NCI-H1092 (cell line): ENCODE results near the gene ADARB2.

Source experiments
- DNase-seq: peaks from one replicate; lab custom pipeline; 2025; lab: John Stamatoyannopoulos, UW

The ADARB2 gene

GRCh38 chr10:1663226-1663625 lies 74.1 kb downstream of the ADARB2 start:
- DNase-seq, result no peak

- DNase-seq, result no peak
Measured at GRCh38 chr10:1662438-1663025, 74.8 kb downstream of the ADARB2 start.

DNA sequence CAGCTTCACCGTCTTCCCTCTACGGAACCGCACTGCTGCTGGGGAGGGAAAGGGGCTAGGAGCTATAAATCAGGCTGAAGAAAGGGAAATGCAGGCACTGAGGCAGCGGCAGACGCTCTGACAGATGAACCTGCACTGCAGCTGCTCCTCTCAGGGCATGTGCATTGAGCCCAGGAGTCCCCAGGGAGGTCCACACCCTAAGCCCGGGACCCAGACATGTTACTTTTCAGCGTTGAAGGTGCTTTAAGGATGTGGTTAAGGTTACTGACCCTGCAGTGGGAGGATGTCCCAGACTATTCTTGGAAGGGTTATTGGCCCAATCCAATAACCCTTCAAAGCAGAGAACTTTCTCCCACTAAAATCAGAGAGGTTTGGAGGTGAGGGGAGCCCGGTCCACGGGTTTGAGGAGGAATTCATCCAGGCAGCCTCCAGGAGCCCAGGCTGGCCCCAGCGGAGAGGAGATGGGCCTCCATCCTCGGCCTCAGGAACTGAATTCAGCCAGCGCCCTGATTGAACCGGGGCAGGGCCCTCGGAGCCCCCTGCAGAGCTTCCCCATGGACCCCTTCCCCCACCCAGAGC lies 75.4 kb downstream of the ADARB2 start:
- DNase-seq, result no peak

- no peak for DNase-seq
Measured at GRCh38 chr10:1661416-1661815, 75.9 kb downstream of the ADARB2 start.

- no peak for DNase-seq
Measured at GRCh38 chr10:1660815-1661214, 76.5 kb downstream of the ADARB2 start.

DNA sequence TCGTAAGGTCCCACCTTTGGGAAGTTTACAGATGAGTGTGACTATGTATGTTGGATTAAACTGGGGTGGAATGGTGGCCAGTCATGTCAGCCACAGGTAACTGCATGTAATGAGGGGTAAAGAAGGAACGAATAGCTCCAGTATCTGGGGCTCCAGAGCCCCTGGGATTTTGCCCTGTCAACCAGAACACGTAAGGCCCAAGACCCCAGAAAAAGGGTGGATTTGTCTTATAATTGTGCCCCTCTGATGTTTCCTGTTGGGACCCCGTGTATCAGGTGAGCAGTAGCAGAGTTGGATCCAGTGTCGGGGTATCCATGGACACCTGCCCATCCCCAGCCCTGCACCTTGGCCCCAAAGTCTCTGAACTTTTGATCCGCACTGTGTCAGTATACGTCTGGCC lies 76.9 kb downstream of the ADARB2 start:
- DNase-seq, result no peak

DNA sequence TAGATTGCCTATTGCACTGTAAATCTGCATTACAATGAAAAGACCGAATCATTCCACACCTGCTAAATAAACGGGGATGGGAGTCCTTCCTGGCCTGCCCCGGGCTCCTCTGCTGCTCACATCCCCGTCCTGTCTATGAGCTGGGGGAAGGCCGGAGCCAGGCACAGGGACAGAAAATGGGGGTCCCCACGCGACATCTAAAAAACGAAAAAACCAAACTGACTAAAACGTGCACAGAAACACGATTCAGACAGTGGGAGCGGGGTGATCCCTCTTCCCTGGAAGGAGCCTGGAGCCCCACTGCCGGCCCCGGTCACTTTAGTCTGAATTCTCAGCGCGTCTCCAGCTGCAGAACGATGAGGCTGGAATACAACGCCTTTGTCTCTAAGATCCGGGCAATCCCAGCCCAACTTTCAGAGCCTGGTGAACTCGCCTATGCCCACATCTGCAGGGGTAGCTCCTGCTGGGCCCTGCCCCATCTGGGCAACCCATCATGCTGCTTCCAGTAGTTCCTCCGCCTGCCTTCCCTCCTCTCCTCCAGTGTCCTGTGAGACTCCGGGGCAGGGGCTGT lies 78.0 kb downstream of the ADARB2 start:
- DNase-seq, result no peak

- DNase-seq, result no peak
Measured at GRCh38 chr10:1658658-1659057, 78.7 kb downstream of the ADARB2 start.

DNA sequence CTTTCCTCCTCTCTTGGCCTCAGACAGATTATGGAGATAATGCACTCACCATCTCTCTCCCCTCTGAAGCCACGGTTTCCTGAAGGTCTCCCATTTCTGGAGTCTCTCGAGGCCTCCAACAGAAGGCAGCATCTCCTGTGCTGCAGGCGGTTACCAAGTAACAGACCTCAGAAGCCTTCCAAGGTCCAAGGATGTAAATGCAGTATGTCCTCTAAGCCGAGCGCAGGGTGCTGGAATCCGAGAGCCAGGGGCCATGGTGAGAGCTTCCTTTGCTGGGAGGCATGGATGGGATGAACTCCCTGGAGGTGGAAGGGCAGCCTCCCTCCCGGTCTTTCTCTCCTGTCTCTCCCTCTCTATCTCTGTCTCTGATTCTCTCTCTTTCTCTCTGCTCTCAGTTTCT lies 79.8 kb downstream of the ADARB2 start:
- no peak for DNase-seq

DNA sequence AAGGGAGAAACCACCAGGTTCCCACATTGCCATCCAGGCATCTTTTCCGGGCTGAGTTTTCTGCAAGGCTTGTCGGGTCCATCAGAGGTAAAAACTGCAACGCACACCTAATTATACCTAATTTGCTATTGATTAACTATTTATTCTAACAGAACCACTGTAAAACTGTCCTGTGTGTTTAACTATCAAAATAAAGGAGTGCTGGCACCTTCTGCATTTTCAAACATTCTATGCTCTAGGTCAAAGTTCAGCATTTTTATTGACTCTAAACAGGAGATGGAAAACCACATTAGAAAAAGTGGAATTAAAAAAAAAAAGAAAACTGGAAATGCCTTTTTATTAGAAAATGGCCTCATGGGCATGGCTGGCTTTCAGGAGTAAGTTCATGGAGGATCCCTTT lies 82.0 kb downstream of the ADARB2 start:
- DNase-seq, result no peak

DNA sequence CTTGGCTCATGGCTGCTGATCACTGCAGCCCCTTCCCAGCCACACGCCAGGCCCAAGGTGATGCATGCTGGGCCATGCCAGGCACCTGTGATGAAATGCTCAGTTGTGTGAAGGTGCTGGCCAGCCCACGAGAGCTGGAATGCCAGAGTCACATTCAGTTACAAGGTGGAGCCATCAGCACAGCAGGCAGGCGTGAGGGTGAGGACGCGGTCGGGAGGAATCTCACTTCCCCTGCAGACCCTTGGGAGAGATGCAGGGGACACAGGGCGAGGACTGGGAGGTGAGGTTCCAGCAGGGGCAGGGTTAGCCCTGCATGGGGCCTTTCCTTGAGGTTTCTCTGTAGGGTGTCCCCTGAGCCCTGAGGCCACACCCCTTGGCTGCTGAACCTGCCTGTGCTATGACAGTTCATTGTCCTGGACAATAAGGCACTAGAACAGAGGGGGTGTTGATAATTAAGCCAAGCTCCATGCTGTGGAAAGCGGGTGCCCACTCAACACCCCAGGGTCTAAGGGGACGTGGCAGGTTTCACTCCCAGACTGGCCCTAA lies 82.4 kb downstream of the ADARB2 start:
- DNase-seq, result no peak

GRCh38 chr10:1654247-1654646 lies 83.1 kb downstream of the ADARB2 start:
- DNase-seq, result no peak

- DNase-seq, result no peak
Measured at GRCh38 chr10:1653321-1653720, 84.0 kb downstream of the ADARB2 start.

GRCh38 chr10:1652151-1652550 lies 85.2 kb downstream of the ADARB2 start:
- no peak for DNase-seq

DNA sequence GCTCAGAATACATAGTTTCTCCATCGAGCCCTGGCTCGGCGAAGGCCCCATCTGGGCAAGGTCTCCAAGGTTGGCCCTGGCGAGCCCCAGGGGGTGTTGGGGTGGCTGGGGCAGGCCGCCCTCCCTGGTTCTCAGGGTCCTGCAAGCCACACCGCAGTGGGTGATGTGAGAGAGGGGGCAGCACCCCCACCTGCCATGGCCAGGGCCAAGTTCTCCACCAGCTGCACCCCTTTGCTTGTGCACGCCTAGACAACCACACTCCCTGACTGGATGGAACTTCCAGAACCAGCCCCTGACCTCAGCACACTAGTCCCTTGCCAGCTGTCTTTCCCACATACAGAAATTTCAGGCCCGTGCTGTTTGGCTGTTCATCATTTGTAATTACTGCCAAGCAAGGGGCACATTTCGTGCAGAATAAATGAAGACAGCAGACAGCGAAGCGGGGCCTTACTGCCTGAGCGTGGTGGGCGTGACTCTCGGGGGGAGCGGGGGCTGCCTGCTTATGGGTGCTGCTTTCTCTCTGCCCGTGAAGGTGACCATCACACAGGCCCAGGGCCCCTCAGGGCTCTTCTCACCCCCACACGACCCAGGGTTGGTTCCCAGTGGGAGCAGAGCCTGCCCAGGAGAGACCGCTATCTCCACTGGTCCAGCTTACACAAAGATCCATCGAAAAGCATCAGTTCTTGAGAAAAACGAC lies 85.9 kb downstream of the ADARB2 start:
- DNase-seq, result no peak

GRCh38 chr10:1650542-1651269 lies 86.6 kb downstream of the ADARB2 start:
- no peak for DNase-seq

GRCh38 chr10:1648648-1649047 lies 88.7 kb downstream of the ADARB2 start:
- no peak for DNase-seq

DNA sequence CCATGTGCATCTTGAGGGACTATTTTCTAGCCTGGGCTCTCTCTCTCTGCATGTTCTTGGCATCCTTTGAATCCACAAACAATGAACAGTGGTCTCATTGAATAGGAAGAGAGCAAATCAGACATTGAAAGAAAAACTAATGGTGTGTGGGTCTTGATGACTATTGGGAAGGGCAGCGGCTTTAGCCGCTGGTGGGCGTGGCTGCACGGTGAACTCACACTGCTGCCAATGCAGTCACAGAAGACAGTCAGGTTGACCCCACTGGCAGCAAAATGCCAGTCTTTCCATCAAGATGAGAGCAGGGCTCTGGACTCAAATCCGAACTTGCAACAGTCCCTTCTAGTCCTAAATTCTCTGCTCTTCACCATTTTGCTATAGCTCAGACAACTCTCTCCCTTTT lies 91.0 kb downstream of the ADARB2 start:
- no peak for DNase-seq

- no peak for DNase-seq
Measured at GRCh38 chr10:1645896-1646295, 91.4 kb downstream of the ADARB2 start.

GRCh38 chr10:1644191-1644711 lies 93.1 kb downstream of the ADARB2 start:
- peak; percentile 57 for DNase-seq

DNA sequence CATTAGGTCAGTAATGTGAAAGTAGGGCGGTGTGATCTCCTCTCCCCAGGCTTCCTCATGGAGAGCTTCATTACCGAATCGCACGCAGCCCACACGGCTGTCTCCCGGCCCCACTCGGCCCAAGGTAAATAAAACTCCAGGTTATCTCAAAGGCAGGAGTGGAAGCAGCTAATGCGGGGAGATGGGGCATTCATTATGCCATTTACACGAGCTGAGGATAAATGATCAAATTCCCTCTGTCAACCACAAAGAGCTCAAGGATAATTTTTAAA lies 93.5 kb downstream of the ADARB2 start:
- peak; percentile 57 for DNase-seq

DNA sequence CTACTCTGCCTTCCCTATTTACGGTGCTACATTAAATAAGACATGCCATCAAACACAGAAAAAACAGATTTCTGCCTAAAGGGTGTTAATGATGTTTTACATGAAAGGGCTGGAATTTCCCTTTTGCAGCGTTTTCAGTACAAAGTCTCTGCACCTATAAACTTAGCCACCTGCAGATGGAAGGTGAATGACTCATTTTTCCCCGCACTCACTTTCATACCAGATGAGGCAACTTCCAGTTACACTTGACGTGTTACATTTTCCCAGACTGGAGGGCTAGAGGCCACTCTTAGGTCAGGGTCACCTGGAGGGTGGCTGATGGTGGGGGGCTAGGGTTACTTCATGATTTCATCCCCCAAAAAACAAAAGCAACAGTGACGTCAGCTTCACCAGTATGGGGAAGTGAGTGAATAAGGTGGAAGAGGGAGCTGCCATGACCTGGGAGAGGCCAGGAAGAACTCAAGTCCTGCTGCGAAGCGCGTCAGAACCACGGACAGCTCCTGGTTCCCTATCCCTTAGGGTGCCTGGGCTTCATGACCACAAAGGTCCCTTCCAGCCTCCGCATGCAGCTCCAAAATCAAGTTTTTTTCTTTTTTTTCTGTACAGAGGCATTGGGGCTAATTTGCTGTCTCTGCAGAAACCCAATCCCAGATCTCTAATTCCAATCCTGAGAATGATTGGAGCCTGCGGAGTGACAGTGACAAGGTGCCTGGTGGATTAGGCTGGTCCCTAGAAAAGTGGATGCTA lies 94.0 kb downstream of the ADARB2 start:
- DNase-seq, result no peak
